ENCODE data around the gene RNU11. TPM values are rescaled to one million over a fixed set of nuclear protein-coding genes. Genes with fewer than 3 reads are reported as not detected.
"Not testable (repeated sequence)": the region's sequence is repeated elsewhere in the genome, so short reads cannot be mapped to it uniquely, and the experiment has no call there.

RNU11 gene
- total RNA-seq, 1 experiment from 2014 or later, result not detected

DNA sequence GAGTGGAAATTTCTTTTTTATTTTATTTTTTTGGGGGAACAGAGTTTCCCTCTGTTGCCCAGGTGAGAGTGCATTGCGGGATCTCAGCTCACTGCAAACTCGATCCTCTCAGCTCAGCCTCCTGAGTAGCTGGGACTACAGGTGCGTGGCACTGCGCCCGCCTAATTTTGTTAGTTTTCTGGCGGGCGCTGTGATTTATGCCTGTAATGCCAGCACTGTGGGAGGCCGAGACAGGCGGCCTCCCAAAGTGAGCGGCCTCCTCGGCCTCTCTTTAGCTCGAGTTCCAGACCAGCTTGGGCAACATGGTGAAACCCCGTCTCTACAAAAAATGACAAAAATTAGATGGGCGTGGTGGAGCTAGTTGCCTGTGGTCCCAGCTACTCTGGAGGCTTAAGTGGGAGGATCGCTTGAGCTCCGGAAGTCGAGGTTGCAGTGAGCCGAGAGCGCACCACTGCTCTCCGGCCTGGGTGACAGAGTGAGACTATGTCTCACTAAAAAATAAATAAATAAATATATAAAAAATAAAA lies 22.9 kb downstream of the RNU11 start:
- POLR2A ChIA-PET, result no interaction called here

DNA sequence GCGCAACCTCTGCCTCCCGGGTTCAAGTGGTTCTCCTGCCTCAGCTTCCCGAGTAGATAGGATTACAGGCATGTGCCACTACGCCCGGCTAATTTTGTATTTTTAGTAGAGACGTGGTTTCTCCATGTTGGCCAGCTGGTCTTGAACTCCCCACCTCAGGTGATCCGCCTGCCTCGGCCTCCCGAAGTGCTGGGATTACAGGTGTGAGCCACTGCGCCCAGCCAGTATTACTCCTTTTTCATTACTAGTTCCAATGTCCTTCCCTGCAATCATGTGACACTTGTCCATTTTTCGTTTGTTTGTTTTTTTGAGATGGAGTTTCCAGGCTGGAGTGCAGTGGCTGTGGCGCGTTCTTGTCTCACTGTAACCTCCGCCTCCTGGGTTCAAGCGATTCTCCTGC lies 24.6 kb downstream of the RNU11 start:
- ATAC-seq; H3K27ac Mint-ChIP-seq; H3K9me3 Mint-ChIP-seq; H3K4me3 Mint-ChIP-seq; H3K27me3 Mint-ChIP-seq (ENCODE audit: low read depth); CTCF ChIA-PET; H3K36me3 Mint-ChIP-seq; POLR2A ChIA-PET: not testable (repeated sequence)
- peak; percentile 1 for DNase-seq (ENCODE audit: low spot score)
- peaks cover 23% of the 10 kb centered on the region for H3K4me1 Mint-ChIP-seq

More for the DNA sequence above, 22.9 kb downstream of the RNU11 start:
- Mint-ChIP-seq H3K4me3 (no peak overlapping the region; the same call in 1 of the 2 replicates), H3K36me3 (peaks cover 6% of the 10 kb centered on the region), H3K4me1 (peaks cover 23% of the 10 kb centered on the region), H3K27ac (no peak overlapping the region), H3K9me3 (no peaks in the 10 kb centered on the region), H3K27me3 (ENCODE audit: low read depth) (no peaks in the 10 kb centered on the region; the same call in 1 of the 2 replicates)
- DNase-seq (ENCODE audit: low spot score) (no peak), ATAC-seq (no peak)
- TF ChIP-seq ZNF396 (CRISPR knock-in tag; IDR thresholded peaks at IDR 0.05; ENCODE audit: borderline replicate concordance), result no peak
- TF ChIP-seq ARID4B (CRISPR knock-in tag; IDR thresholded peaks at IDR 0.05; ENCODE audit: borderline replicate concordance), result no peak
- TF ChIP-seq ATF3 (CRISPR knock-in tag; conservative IDR thresholded peaks at IDR 0.05), result no peak
- TF ChIP-seq, protein P1, sequence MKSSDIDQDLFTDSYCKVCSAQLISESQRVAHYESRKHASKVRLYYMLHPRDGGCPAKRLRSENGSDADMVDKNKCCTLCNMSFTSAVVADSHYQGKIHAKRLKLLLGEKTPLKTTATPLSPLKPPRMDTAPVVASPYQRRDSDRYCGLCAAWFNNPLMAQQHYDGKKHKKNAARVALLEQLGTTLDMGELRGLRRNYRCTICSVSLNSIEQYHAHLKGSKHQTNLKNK (CRISPR knock-in tag; IDR thresholded peaks at IDR 0.05), result no peak
- no peak for TF ChIP-seq ZBTB21 (CRISPR knock-in tag; IDR thresholded peaks at IDR 0.05; ENCODE audit: borderline replicate concordance)
- no peak for TF ChIP-seq ZNF425 (CRISPR knock-in tag; conservative IDR thresholded peaks at IDR 0.05)
- TF ChIP-seq, protein P2, sequence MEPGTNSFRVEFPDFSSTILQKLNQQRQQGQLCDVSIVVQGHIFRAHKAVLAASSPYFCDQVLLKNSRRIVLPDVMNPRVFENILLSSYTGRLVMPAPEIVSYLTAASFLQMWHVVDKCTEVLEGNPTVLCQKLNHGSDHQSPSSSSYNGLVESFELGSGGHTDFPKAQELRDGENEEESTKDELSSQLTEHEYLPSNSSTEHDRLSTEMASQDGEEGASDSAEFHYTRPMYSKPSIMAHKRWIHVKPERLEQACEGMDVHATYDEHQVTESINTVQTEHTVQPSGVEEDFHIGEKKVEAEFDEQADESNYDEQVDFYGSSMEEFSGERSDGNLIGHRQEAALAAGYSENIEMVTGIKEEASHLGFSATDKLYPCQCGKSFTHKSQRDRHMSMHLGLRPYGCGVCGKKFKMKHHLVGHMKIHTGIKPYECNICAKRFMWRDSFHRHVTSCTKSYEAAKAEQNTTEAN (CRISPR knock-in tag; IDR thresholded peaks at IDR 0.05), result no peak
- TF ChIP-seq ELF4 (CRISPR knock-in tag; IDR thresholded peaks at IDR 0.05; ENCODE audit: low read depth), result no peak
- TF ChIP-seq TCF7 (CRISPR knock-in tag; IDR thresholded peaks at IDR 0.05; ENCODE audit: low read depth), result no peak
- TF ChIP-seq NFYB (CRISPR knock-in tag; conservative IDR thresholded peaks at IDR 0.05; ENCODE audit: low read depth), result no peak
- TF ChIP-seq IRF2 (CRISPR knock-in tag; IDR thresholded peaks at IDR 0.05; ENCODE audit: borderline replicate concordance, low read depth), result no peak
- TF ChIP-seq JAZF1 (CRISPR knock-in tag; IDR thresholded peaks at IDR 0.05), result no peak
- TF ChIP-seq HMGA2 (CRISPR knock-in tag; IDR thresholded peaks at IDR 0.05), result no peak
- TF ChIP-seq ZNF121 (CRISPR knock-in tag; IDR thresholded peaks at IDR 0.05), result no peak
- TF ChIP-seq PRRX2 (CRISPR knock-in tag; IDR thresholded peaks at IDR 0.05), result no peak
- TF ChIP-seq, protein P3, sequence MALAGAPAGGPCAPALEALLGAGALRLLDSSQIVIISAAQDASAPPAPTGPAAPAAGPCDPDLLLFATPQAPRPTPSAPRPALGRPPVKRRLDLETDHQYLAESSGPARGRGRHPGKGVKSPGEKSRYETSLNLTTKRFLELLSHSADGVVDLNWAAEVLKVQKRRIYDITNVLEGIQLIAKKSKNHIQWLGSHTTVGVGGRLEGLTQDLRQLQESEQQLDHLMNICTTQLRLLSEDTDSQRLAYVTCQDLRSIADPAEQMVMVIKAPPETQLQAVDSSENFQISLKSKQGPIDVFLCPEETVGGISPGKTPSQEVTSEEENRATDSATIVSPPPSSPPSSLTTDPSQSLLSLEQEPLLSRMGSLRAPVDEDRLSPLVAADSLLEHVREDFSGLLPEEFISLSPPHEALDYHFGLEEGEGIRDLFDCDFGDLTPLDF (CRISPR knock-in tag; IDR thresholded peaks at IDR 0.05), result no peak
- no peak for TF ChIP-seq MXD4 (CRISPR knock-in tag; IDR thresholded peaks at IDR 0.05; ENCODE audit: borderline replicate concordance)
- TF ChIP-seq KAT7 (CRISPR knock-in tag; IDR thresholded peaks at IDR 0.05; ENCODE audit: borderline replicate concordance), result no peak
- CTCF ChIA-PET, result interaction anchor here (0.6 to 1.8 kb wide), 3 partner anchors 83 to 206 kb away, joined by 3 to 4 read pairs (median 4); no protein-coding TSS in a partner anchor
